Astrocyte (in vitro differentiated cells and primary cell): ENCODE data around the gene CTIF.

ENCODE experiments used
- EZH2 ChIP-seq: IDR thresholded peaks from 2 replicates; pipeline ENCODE4 v1.6.1; 2012; ENCODE audit warnings: mild to moderate bottlenecking, low read length, inconsistent platforms; ENCODE audit not compliant: insufficient read depth
- TF ChIP-seq, protein P1 (sequence below): IDR thresholded peaks from 2 replicates; pipeline ENCODE4 v1.5.1; 2011; ENCODE audit warnings: low read depth, mild to moderate bottlenecking, inconsistent platforms, low read length, moderate library complexity; ENCODE audit not compliant: insufficient read depth

DNA sequence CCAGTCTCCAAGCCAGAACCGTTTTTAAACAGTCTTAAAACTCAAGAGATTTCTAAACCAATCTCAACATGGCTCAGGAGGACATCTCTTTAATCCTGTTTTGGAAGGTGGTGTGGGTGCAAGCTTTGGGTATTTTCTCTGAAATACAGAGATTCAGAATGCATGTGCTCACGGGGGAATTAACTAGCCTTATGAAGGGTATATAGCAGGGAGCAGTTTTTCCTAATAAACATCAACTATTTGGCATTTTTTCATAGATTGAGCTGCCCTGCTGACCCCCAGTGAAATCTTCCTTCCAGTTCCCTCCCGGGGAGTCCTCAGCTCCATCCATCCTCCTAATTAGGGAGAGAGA is 289.3 kb downstream of the CTIF start:
- TF ChIP-seq, protein P1, sequence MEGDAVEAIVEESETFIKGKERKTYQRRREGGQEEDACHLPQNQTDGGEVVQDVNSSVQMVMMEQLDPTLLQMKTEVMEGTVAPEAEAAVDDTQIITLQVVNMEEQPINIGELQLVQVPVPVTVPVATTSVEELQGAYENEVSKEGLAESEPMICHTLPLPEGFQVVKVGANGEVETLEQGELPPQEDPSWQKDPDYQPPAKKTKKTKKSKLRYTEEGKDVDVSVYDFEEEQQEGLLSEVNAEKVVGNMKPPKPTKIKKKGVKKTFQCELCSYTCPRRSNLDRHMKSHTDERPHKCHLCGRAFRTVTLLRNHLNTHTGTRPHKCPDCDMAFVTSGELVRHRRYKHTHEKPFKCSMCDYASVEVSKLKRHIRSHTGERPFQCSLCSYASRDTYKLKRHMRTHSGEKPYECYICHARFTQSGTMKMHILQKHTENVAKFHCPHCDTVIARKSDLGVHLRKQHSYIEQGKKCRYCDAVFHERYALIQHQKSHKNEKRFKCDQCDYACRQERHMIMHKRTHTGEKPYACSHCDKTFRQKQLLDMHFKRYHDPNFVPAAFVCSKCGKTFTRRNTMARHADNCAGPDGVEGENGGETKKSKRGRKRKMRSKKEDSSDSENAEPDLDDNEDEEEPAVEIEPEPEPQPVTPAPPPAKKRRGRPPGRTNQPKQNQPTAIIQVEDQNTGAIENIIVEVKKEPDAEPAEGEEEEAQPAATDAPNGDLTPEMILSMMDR, result no peak
- TF ChIP-seq EZH2, result no peak
